Measurements from ENCODE around the gene GRM1.

Gene GRM1

GRCh38 chr6:146297815-146298214 lies 269.0 kb downstream of the GRM1 start:
- no peak overlapping the region for H3K27ac ChIP-seq
- TF ChIP-seq CTCF (conservative IDR thresholded peaks at IDR 0.05), result no peak
- TF ChIP-seq ZFX (IDR thresholded peaks at IDR 0.05), result no peak

- H3K27ac ChIP-seq, result no peak overlapping the region
- no peak for TF ChIP-seq ZFX (IDR thresholded peaks at IDR 0.05)
- no peak for TF ChIP-seq CTCF (conservative IDR thresholded peaks at IDR 0.05)
Observed at GRCh38 chr6:146300521-146300920, 271.7 kb downstream of the GRM1 start.

- no peak overlapping the region for H3K27ac ChIP-seq
- TF ChIP-seq CTCF (conservative IDR thresholded peaks at IDR 0.05) (no peak), ZFX (IDR thresholded peaks at IDR 0.05) (no peak)
Observed at GRCh38 chr6:146301764-146302163, 272.9 kb downstream of the GRM1 start.

GRCh38 chr6:146302994-146303393 lies 274.1 kb downstream of the GRM1 start:
- TF ChIP-seq CTCF (conservative IDR thresholded peaks at IDR 0.05) (no peak), ZFX (IDR thresholded peaks at IDR 0.05) (no peak)
- H3K27ac ChIP-seq, result no peak overlapping the region

- no peak overlapping the region for H3K27ac ChIP-seq
- no peak for TF ChIP-seq ZFX (IDR thresholded peaks at IDR 0.05)
- no peak for TF ChIP-seq CTCF (conservative IDR thresholded peaks at IDR 0.05)
Observed at GRCh38 chr6:146304181-146304580, 275.3 kb downstream of the GRM1 start.

GRCh38 chr6:146305092-146305491 lies 276.2 kb downstream of the GRM1 start:
- TF ChIP-seq ZFX (IDR thresholded peaks at IDR 0.05), result no peak
- no peak overlapping the region for H3K27ac ChIP-seq

GRCh38 chr6:146305951-146306350 lies 277.1 kb downstream of the GRM1 start:
- TF ChIP-seq CTCF (conservative IDR thresholded peaks at IDR 0.05) (no peak), ZFX (IDR thresholded peaks at IDR 0.05) (no peak)
- H3K27ac ChIP-seq, result no peak overlapping the region

GRCh38 chr6:146310628-146311027 lies 281.8 kb downstream of the GRM1 start:
- TF ChIP-seq ZFX (IDR thresholded peaks at IDR 0.05) (no peak), CTCF (conservative IDR thresholded peaks at IDR 0.05) (no peak)
- H3K27ac ChIP-seq, result no peak overlapping the region

Measured in C4-2B (cell line).